HS-27A (cell line): ENCODE data around the gene NPDC1.

ENCODE experiments used
- DNase-seq: peaks from one replicate; pipeline ENCODE4 v3.0.0-alpha.2; 2012; ENCODE audit warnings: low read depth, missing footprints

NPDC1 gene

GRCh38 chr9:137046088-137046787 is at the start of gene NPDC1:
TSS of gene NPDC1 (minus strand) at chr9:137046177. CDS start at chr9:137045989, 188 bp downstream.
- DNase-seq: no peak

GRCh38 chr9:137089232-137089947 is 43.4 kb upstream of the NPDC1 start:
- DNase-seq: no peak

GRCh38 chr9:137088121-137088520 is 42.1 kb upstream of the NPDC1 start:
- no peak for DNase-seq

GRCh38 chr9:137087409-137087925 is 41.5 kb upstream of the NPDC1 start:
- DNase-seq: no peak

- DNase-seq: peak; percentile 80
Observed at GRCh38 chr9:137086531-137087408, 40.8 kb upstream of the NPDC1 start, which contains the start of gene MAN1B1. TSS of gene MAN1B1 (plus strand) at chr9:137086985. CDS start at chr9:137087000, 15 bp downstream.

- DNase-seq: no peak
Observed at GRCh38 chr9:137085920-137086530, 40.0 kb upstream of the NPDC1 start.

GRCh38 chr9:137084526-137084925 is 38.5 kb upstream of the NPDC1 start:
- DNase-seq: no peak

GRCh38 chr9:137083394-137084004 is 37.5 kb upstream of the NPDC1 start:
- peak; percentile 78 for DNase-seq

- no peak for DNase-seq
Observed at GRCh38 chr9:137082925-137083290, 36.9 kb upstream of the NPDC1 start.

- DNase-seq: no peak
Observed at GRCh38 chr9:137082222-137082924, 36.4 kb upstream of the NPDC1 start.

- no peak for DNase-seq
Observed at GRCh38 chr9:137080260-137081122, 34.5 kb upstream of the NPDC1 start.

GRCh38 chr9:137079401-137079787 is 33.4 kb upstream of the NPDC1 start:
- no peak for DNase-seq

GRCh38 chr9:137078701-137079400 is 32.9 kb upstream of the NPDC1 start:
- no peak for DNase-seq

GRCh38 chr9:137077758-137078693 is 32.0 kb upstream of the NPDC1 start:
- DNase-seq: no peak

- no peak for DNase-seq
Observed at GRCh38 chr9:137077010-137077747, 31.2 kb upstream of the NPDC1 start, which contains the start of gene UAP1L1. TSS of gene UAP1L1 (plus strand) at chr9:137077517. CDS start at chr9:137077533, 16 bp downstream.

GRCh38 chr9:137076636-137077009 is 30.6 kb upstream of the NPDC1 start:
- DNase-seq: no peak

- no peak for DNase-seq
Observed at GRCh38 chr9:137075275-137075775, 29.3 kb upstream of the NPDC1 start.
